HG02943 (cell line): ENCODE data around the gene TRABD2A.
"Not testable (repeated sequence)": the region's sequence is repeated elsewhere in the genome, so short reads cannot be mapped to it uniquely, and the experiment has no call there.

Source experiments
- ATAC-seq: cut with Tn5 transposase; IDR thresholded peaks from one replicate; pipeline ENCODE4 v1.9.1; 2021; ENCODE audit warnings: mild to moderate bottlenecking, low read depth, moderate library complexity; ENCODE audit not compliant: unreplicated experiment

The TRABD2A gene

DNA sequence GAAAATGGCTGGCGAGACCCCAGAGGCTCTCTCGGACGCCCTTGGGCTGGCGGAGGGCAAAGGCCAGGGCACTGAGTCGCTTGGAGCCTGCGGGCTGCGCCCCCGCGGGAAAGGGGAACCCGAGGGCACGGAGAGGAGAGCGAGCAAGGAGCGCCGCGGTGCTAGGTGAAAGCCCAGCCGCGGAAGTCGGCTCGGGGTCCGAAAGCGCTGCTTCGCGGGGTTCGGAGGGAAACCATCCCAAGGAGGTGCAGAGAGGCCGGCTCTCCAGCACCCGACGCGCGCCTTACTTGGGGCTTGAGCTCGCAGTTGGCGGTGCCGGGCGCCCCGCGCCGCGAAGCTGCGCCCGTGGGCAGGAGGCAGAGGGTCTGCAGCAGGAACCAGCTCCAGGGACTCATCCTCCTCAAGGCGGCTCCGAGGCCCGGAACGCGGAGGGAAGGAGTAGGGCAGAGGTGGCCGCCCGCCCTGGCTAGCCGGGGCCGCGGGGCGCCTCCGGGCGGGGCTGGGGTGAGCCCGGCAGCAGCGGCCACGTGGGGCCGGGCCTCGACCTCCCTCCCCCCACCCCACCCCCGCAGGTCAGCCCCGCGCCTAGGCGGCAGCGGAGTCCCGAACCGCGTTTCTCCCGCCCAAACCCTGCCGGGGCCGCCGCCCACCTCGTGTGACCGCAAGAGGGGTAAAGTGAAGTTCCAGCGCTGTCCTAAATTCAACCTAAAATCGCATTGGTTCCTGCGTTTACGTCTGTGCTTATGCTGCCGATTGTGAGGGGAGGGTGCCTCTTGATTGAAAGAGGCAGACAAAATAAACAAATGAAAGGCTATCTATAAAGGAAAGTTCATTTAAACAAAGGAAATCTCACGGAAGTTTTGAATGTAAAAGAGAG is at the start of gene TRABD2A:
TSS of gene TRABD2A (minus strand) at position 440 of the 877 bp plus-strand sequence. CDS start at position 395, 45 bp downstream.
- no peak for ATAC-seq

DNA sequence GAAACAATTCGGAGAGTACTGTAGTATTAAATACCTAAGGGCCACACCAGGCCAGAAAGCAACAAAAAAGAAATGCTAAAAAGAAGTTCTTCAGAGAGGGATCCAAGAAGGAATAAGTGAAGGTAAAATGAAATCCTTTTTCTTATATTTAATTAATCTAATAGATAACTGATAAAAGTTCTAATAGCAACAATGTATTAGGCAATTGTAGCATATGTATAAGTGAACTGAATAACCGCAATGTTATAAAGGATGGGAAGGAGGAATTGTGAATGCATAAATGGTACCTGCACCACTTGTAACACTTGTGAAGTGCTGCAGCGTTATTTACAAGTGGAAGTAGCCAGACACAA is 46.4 kb upstream of the TRABD2A start:
- no peak for ATAC-seq

DNA sequence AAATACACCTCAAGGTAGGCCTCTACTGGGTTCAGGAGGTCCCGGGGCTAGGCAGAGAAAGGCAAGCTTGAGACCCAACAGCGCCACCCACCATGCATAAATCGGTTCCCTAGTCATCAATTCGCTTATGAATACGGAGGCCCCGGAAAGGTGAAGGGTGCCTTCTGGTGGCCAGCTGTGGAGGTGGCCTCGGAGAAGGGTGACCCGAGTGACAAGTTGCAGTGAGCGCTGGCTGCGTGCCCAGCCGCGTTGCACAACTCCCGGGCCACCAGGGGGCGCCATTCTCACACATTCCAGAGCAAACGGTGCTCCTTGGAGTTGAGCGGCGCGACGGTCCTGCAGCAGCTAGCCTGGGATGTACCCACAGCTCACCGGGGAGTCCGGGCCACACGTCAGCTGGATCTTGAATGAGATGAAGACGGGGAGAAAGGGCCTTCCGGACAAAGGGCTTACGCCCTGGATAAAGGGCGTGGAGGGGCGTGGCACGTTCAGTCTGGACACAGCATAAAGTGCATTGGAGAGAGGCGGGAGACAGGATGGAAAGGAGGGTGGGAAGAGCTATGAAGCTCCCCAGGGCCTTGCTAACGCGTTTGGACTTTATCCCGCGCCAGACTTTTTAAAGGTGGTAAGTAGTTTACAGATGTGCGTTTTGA is 45.0 kb upstream of the TRABD2A start:
- ATAC-seq: peak; percentile 81

GRCh38 chr2:84925336-84925723 is 44.4 kb upstream of the TRABD2A start:
- no peak for ATAC-seq

GRCh38 chr2:84924173-84925106 is 43.6 kb upstream of the TRABD2A start:
- ATAC-seq: no peak

GRCh38 chr2:84923009-84923408 is 42.1 kb upstream of the TRABD2A start:
- no peak for ATAC-seq

DNA sequence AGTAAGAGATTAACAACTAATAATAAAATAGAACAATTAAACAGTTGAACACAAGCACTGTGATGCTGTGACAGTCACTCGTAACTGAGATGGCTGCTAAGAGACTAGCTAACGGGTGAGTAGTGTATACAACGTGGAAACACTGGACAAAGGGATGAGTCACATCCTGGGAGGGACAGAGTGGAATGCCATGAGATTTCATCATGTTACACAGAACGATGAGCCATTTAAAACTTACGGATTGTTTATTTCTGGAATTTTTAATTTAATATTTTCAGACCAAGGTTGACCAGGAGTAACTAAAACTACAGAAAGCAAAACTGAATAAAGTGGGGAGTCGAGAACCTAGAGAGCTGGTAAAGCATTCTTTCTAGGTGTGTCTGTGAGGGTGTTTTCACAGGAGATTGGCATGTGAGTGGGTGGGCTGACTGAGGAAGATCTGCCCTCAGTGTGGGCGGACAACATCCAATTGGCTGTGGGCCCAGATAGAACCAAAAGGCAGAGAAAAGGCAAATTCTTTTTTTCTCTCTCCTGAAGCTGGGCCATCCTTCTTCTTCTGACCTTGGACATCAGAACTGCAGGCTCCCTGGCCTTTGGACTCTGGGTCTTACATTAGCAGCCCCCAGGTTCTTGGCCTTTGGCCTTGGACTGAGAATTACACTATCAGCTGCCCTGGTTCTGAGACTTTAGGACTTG is 39.1 kb upstream of the TRABD2A start:
- ATAC-seq: peak; percentile 33

- ATAC-seq: no peak
Observed at GRCh38 chr2:84918430-84918829, 37.5 kb upstream of the TRABD2A start.

GRCh38 chr2:84917821-84918220 is 36.9 kb upstream of the TRABD2A start:
- not testable (repeated sequence) for ATAC-seq

GRCh38 chr2:84915675-84916074 is 34.8 kb upstream of the TRABD2A start:
- not testable (repeated sequence) for ATAC-seq

GRCh38 chr2:84914334-84914733 is 33.5 kb upstream of the TRABD2A start:
- ATAC-seq: no peak

GRCh38 chr2:84912984-84913383 is 32.1 kb upstream of the TRABD2A start:
- no peak for ATAC-seq

GRCh38 chr2:84911135-84911678 is 30.3 kb upstream of the TRABD2A start:
- no peak for ATAC-seq

DNA sequence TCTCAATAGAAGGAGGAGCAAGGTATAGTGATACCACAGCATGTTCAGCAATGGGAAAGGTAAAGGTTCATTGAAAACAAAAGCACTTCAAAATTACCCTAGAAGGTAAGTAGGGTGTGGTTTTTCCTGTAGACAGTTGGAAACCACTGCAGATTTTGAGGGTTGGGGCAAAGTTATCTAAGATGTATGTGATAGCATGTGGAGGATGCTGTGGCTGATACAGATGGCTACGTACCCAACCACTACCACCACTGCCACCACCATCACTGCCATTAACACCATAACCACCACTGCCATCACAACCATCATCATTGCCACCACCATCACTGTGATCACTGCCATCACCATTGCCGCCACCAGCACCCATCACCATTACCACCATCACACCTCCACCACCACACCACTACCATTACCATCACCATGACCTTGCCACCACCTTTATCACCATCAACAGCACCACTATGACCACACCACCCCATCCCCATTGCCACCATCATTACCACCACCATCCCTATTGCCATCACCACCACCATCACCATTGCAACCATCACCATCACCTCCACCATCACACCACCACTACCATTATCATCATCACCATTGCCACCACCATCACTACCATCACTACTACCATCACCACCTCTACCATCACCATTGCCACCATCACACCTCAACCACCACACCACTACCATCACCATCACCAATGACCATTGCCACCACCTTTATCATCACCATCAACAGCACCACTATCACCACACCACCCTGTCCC is 28.2 kb upstream of the TRABD2A start:
- no peak for ATAC-seq

DNA sequence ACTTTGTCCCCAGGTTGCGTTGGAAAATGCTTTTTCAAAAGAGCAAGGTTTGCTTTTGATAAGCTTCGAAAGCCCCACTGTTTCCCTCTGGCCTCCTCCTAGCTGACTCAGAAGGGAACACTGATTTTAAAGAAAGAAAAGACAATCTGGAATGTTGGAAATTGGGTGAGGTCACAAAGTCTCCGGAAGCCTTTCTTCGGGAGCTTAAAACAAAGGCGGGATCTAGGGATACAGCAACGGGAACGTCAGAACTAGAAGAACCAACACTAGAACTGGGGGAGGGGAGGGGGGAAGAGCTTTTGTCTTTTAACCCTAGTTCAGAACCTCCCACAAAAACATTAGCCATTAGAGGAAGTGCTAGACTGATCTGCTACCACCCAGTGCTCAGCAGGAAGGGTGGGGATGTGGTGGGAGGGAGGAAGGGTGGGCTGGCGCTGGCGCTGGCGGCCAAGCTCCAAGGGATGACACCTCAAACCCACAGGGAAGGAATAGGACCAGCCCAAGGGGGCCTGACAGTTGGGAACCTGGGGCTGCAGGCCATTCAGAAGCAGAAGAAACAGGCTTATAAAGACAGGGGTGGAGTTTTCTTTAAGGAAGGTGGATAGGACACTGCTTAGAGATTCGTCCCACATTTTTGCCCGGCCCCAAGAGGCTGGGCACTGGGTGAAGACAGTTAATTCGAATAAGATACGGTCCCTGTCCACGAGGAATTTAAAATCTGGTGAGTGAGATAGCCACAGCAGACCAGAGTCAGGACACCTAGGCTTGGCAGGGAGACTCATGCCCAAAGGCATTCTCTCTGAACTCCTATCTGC is 26.2 kb upstream of the TRABD2A start:
- peak; percentile 39 for ATAC-seq

- peak; percentile 18 for ATAC-seq
Observed at GRCh38 chr2:84906108-84906899, 25.4 kb upstream of the TRABD2A start.
